Kidney (tissue), 14 donors: ENCODE measurements around the gene PCNX2. TPM values are rescaled to one million over a fixed set of nuclear protein-coding genes. Genes with fewer than 3 reads are reported as not detected.

Experiments
- DNase-seq, 5 donors: peaks; one replicate each; pipeline ENCODE4 v3.0.0-alpha.2; 2013 to 2020
- FAIRE-seq: peaks from 2 replicates; lab custom pipeline; 2012; peaks lifted over from hg19 to GRCh38; lab: Jason Lieb, UNC
- H3K27ac ChIP-seq, 2 donors: one replicate each; pipeline ENCODE4 v1.7.0; 2013; ENCODE audit warnings: low read depth in 2 of 2, low read length in 2 of 2, inconsistent platforms in 1 of 2
- H3K27me3 ChIP-seq: one replicate; pipeline ENCODE4 v1.7.1; 2013; ENCODE audit warnings: low read length, inconsistent platforms; ENCODE audit not compliant: control insufficient read depth, insufficient read depth
- H3K36me3 ChIP-seq, 3 donors: one replicate each; pipeline versions ENCODE4 v1.7.0 to v1.7.1; 2013; ENCODE audit warnings: low read length in 3 of 3, control low read depth in 1 of 3, inconsistent platforms in 1 of 3; ENCODE audit not compliant: insufficient read depth in 3 of 3, control insufficient read depth in 2 of 3
- H3K4me1 ChIP-seq, 3 donors: one replicate each; pipeline versions ENCODE4 v1.7.0 to v1.7.1; 2013; ENCODE audit warnings: low read length in 3 of 3, inconsistent platforms in 1 of 3, low read depth in 1 of 3; ENCODE audit not compliant: control insufficient read depth in 2 of 3, insufficient read depth in 2 of 3
- H3K4me3 ChIP-seq, 3 donors: one replicate each; pipeline versions ENCODE4 v1.7.0 to v1.8.1; 2013; ENCODE audit warnings: low read length in 3 of 3, control low read depth in 1 of 3, inconsistent platforms in 1 of 3
- H3K9ac ChIP-seq, 3 donors: one replicate each; pipeline versions ENCODE4 v1.7.0 to v1.7.1; 2013; ENCODE audit warnings: low read length in 3 of 3, control low read depth in 1 of 3, inconsistent platforms in 1 of 3
- H3K9me3 ChIP-seq, 3 donors: one replicate each; pipeline versions ENCODE4 v1.7.0 to v1.7.1; 2013; ENCODE audit warnings: low read length in 3 of 3, control low read depth in 1 of 3, inconsistent platforms in 1 of 3; ENCODE audit not compliant: control insufficient read depth in 2 of 3, insufficient read depth in 1 of 3
- CTCF ChIP-seq: IDR thresholded peaks from 3 replicates; pipeline ENCODE4 v1.5.1; 2012; ENCODE audit warnings: mild to moderate bottlenecking, moderate library complexity, borderline replicate concordance; ENCODE audit not compliant: insufficient read depth; ENCODE audit errors: extremely low read depth
- intact Hi-C: fragments of 100-400 bp; cut with DNase I; formaldehyde crosslinking; loops from one replicate; pipeline ENCODE4 v1.11.1; 2022
- polyA plus RNA-seq: library from polyadenylated mRNA; stranded (reverse); fragments of 350-450 nt; fragmentation: Illumina TruSeq; extraction: RNeasy Lipid Tissue Mini Kit (QIAGEN cat#74804); gene quantifications from one replicate; pipeline ENCODE4 v1.2.3, GENCODE V29; 2014; ENCODE audit warnings: low read depth, low replicate concordance; ENCODE audit not compliant: insufficient read depth
- total RNA-seq: library from RNA; stranded (reverse); fragmentation: NEBNext Ultra II Directional; extraction: Animal tissue kit (Norgen Biotek cat#: 25700); gene quantifications from one replicate; pipeline ENCODE4 v1.2.1, GENCODE V29; 2021
- donor health status: control.
- donor health status: control.
- donor health status: control.
- donor health status: control.
- donor health status: control.
- donor health status: DM: yes; HTN: yes; CAD: no.
- donor health status: Normal renal cell carcinoma (clear cell type).

The PCNX2 gene
- total and polyA plus RNA-seq, 2 donors from 2014 or later = 5.2 to 29.2 TPM

DNA sequence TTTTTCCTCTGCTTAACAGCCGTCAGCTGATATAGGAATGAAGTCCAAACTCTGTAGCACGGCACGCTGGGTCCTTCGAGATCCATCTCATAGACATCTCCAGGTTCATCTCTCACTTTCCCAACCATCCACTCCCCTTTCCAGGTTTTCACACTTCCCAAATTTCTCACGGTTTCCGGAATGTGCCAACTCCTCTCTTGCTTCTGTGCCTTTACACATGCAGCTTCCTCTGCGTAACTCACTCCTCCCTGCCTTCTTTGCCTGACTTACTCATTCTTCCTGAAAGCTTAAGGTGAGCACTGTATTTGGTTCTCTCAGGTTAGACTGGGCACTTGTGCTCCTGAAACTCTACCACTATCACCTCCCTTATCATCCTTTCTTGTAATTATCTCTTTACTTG, 168.4 kb downstream of the PCNX2 start:
- Histone ChIP-seq H3K4me3 (no peak overlapping the region), H3K9ac (no peak overlapping the region), H3K4me1 (no peaks in the 10 kb centered on the region), H3K27me3 (no peaks in the 10 kb centered on the region), H3K27ac (no peak overlapping the region), H3K36me3 (peaks cover 0 to 3% (median 0%) of the 10 kb centered on the region in 3 donors), H3K9me3 (no peaks in the 10 kb centered on the region)
- TF ChIP-seq CTCF = no peak
- DNase-seq (no peak), FAIRE-seq (no peak)
- intact Hi-C loops = no loop called here

GRCh38 chr1:233122779-233123178, 172.7 kb downstream of the PCNX2 start:
- H3K9me3 ChIP-seq = no peaks in the 10 kb centered on the region
- H3K9ac ChIP-seq = no peak overlapping the region
- no peak overlapping the region for H3K27ac ChIP-seq
- FAIRE-seq (no peak), DNase-seq (no peak)
- no peak overlapping the region for H3K4me3 ChIP-seq
- H3K36me3 ChIP-seq = peaks cover 0 to 3% (median 0%) of the 10 kb centered on the region in 3 donors
- intact Hi-C loops = no loop called here
- TF ChIP-seq CTCF = no peak
- H3K27me3 ChIP-seq = no peaks in the 10 kb centered on the region
- H3K4me1 ChIP-seq = no peaks in the 10 kb centered on the region

DNA sequence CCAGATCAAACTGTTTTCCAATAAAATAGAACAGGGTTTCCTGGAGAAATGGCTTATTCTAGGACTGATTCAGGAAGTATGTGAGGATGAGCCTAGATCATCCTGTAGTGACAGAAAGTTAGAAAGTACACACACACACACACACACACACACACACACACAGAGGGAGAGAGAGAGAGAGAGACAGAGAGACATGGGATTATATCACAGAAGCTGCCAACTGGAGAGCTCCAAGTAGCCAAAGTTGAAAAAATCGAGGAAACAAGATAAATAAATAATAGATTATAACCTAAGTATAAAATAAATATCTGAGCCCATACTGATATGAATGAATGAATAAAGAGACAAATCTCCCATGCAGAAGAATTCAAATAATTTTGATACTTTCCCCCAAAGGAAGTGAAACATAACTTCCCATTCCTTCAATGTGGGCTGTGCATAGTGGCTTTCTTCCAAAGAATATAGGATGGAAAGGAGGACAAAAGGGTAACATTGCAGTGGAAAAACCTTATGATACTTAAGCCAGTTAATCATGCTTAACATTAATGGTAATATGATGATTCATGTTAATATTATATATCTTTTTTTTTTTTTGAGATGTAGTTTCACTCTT, 173.5 kb downstream of the PCNX2 start:
- peaks cover 0 to 3% (median 0%) of the 10 kb centered on the region in 3 donors for H3K36me3 ChIP-seq
- no peaks in the 10 kb centered on the region for H3K27me3 ChIP-seq
- DNase-seq (no peak), FAIRE-seq (no peak)
- no peak overlapping the region for H3K27ac ChIP-seq
- H3K4me1 ChIP-seq = no peaks in the 10 kb centered on the region
- TF ChIP-seq CTCF = no peak
- no peak overlapping the region for H3K4me3 ChIP-seq
- intact Hi-C loops = no loop called here
- no peaks in the 10 kb centered on the region for H3K9me3 ChIP-seq
- no peak overlapping the region for H3K9ac ChIP-seq

GRCh38 chr1:233114860-233115259, 180.7 kb downstream of the PCNX2 start:
- H3K36me3 ChIP-seq = no peaks in the 10 kb centered on the region
- DNase-seq (no peak), FAIRE-seq (no peak)
- H3K27me3 ChIP-seq = no peaks in the 10 kb centered on the region
- peaks cover 0 to 6% (median 3%) of the 10 kb centered on the region in 3 donors for H3K4me1 ChIP-seq
- H3K9ac ChIP-seq = no peak overlapping the region
- no peaks in the 10 kb centered on the region for H3K9me3 ChIP-seq
- H3K27ac ChIP-seq = no peak overlapping the region
- intact Hi-C loops = no loop called here
- no peak overlapping the region for H3K4me3 ChIP-seq
- TF ChIP-seq CTCF = no peak
